ENCODE results near the gene AJAP1.

DNA sequence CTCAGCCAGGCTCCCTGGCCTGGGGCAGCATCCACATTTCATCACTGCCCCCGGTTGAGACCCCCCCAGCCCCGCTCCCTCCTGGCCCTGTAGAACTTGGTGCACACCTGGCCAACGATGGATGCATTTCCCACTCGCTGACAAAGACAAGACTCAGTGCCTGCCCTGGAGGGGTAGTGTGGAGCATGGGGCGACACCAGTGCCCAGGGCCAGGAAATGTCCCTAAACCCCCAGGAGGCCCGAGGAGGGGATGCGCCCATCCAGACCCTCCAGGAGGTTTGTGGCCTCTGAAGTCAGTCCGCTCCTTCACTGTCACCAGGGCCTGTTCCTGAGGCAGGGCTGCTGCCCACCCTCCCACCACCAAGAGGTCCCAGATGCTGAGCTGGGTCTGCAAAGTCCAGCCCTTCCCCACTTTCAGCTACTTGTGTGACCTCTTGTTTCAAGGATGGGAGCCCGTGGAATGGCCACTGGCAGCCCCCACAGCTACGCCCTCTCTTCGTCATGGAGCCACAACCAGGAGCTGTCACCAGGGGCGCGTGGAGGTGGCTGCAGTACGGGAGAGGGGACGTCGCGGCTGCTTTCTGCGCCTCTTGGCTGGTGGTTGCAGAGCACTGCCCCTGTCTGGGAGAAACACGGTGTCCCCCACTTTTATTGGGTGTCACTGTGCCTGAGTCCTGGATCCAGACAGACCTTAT, 35.7 kb downstream of the AJAP1 start:
- TF ChIP-seq, protein P1, sequence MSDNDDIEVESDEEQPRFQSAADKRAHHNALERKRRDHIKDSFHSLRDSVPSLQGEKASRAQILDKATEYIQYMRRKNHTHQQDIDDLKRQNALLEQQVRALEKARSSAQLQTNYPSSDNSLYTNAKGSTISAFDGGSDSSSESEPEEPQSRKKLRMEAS (IDR thresholded peaks at IDR 0.05) = no peak
- TF ChIP-seq POLR2AphosphoS5 (IDR thresholded peaks at IDR 0.05; ENCODE audit: low read depth, low read length) (no peak), HDAC6 (IDR thresholded peaks at IDR 0.05; ENCODE audit: low read depth, low read length) (no peak), RAD21 (IDR thresholded peaks at IDR 0.05 in 1 of 2, conservative IDR thresholded peaks at IDR 0.05 in 1 of 2; ENCODE audit: low read depth in 2 of 2, low read length in 2 of 2) (no peak), YY1 (IDR thresholded peaks at IDR 0.05; ENCODE audit: low read depth, low read length) (no peak), ZNF274 (IDR thresholded peaks at IDR 0.05; ENCODE audit: borderline replicate concordance, extremely low read depth, low read length) (no peak)
- TF ChIP-seq, protein P2, sequence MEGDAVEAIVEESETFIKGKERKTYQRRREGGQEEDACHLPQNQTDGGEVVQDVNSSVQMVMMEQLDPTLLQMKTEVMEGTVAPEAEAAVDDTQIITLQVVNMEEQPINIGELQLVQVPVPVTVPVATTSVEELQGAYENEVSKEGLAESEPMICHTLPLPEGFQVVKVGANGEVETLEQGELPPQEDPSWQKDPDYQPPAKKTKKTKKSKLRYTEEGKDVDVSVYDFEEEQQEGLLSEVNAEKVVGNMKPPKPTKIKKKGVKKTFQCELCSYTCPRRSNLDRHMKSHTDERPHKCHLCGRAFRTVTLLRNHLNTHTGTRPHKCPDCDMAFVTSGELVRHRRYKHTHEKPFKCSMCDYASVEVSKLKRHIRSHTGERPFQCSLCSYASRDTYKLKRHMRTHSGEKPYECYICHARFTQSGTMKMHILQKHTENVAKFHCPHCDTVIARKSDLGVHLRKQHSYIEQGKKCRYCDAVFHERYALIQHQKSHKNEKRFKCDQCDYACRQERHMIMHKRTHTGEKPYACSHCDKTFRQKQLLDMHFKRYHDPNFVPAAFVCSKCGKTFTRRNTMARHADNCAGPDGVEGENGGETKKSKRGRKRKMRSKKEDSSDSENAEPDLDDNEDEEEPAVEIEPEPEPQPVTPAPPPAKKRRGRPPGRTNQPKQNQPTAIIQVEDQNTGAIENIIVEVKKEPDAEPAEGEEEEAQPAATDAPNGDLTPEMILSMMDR (IDR thresholded peaks at IDR 0.05; ENCODE audit: control extremely low read depth in 1 of 3, insufficient read depth in 1 of 3, low read depth in 1 of 3, low read length in 3 of 3) = no peak

Measured in H1 (cell line).